Ecto neural progenitor cell (in vitro differentiated cells): ENCODE measurements around the gene CERS3.

ENCODE experiments used
- DNase-seq: peaks from one replicate; pipeline ENCODE4 v3.0.0-alpha.2; 2018; ENCODE audit warnings: low spot score

Gene CERS3

DNA sequence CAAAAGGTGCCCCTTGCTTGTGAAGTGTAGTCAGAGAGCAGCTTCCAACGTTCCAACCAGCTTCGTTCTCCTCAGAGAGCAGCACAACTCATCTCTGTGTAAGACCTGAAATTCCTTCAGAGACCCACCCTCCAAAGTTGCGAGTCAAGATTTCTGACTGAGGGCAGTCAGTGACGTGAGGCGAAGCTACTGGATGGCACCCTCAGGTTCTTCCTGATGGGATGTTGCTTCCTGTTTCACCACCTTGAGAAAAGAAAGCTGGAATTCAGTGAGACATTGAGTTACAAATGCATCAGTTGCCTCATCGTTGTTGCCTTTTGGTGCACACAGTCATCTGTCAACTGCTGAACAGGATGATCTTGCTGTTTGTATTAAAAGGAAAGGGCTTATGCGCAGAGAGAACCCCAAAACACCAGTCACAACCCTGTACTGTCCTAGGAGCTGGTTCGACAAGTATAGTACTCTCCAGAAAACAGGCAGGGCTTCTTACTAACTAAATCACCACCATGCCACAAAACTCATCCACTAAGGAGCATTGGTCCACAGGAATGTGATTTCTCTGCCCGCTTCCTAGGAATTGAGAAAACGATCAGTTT, at the start of gene CERS3:
TSS of gene CERS3 (minus strand) at position 118 of the 596 bp plus-strand sequence. CDS start 27,101 bp downstream, outside the sequence.
- no peak for DNase-seq

DNA sequence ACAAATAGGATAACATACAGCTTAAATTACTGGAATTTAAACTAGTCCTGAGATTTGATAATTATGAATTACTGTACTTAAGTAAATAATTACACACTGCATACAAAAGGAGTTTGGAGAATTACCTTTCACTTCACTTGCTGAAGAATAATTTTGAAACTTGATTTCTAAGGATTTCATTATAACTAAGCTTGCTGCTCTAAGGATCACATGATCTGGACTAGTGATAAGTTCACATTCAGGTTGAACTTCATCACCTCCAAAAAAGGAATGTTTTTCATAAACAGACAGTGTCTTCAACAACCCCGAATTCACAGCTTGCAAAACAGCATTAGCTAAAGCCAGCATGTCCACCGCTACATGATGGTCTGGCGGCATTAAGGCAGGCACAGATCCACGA, 44.8 kb upstream of the CERS3 start:
- no peak for DNase-seq

DNA sequence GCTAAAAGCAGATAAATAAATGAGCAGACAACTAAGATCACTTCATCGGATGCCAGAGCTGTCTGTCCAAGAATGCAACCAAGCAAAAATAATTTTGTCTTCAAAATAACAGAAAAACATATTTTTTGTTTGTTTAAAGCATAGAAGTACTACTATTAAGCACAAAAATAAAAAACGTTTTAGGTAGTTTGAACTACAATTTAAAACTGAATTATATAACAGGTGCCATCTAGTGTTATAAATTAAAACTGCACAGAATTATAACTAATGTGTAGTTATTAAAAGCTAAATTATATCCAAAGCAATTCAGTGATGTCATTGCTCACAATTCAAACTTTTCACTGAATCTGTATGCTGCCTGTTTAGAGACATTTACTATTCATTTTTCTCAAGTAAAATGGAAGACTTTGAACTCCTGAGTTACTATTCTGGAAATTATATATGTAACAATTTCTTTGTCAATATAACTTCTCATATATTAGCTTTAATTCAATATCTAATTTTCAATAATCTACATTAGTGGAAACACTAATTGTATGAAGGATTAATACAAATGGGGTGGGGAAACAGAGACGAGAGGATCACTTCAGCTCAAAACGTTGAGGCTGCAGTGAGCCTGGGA, 43.7 kb upstream of the CERS3 start:
- DNase-seq = no peak

DNA sequence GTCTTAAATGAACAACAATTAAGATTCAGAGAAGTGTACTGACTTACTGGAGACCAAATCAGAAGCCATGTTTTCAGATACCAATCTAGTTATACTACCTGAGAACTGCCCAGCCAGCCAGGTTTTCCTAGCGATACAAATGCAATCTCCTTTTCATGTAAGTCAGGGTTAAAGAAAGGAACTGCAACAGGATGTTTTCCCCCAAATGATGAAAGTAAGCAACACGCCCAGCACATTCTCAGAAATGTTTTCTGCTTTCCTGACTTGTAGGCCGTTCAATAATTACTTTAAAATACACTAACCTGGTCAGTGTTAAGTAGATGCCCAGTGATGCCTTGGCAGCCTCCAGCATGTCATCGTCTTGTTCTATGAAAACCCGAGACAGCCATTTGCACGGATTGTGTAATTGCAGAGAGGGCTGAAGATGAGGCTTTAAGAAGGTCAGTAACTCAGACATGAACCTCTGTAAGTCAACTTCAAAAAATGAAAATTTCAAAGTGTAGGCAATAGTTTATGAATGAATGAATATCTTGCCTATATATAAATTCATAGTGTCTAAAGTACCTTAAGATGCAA, 42.9 kb upstream of the CERS3 start:
- no peak for DNase-seq

DNA sequence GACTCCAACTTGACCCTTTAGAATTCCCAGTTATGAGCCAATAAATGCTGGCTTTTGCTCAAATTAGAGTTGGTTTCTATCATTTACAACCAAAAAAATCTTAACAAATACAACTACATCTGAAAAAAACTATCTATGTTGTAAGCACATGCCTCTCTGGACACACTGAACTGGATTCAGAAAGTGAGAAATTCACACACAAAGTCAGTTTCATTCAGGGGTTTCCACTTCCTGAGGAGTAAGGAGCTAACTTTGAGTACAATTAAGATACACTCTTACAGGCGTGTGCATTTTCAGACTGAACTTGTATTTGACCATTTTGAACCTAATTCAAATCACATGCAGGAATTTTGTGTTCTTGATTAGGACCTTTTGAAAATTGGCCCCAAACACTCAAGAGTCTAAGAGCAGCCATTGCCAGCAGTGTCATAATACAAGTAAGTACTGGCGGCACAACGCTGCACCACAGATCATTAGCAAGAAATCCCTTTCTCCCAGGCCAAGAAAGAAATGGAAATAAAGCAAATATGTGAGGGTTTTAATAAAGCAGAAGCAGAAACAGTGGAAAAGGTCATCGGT, 42.1 kb upstream of the CERS3 start:
- no peak for DNase-seq

DNA sequence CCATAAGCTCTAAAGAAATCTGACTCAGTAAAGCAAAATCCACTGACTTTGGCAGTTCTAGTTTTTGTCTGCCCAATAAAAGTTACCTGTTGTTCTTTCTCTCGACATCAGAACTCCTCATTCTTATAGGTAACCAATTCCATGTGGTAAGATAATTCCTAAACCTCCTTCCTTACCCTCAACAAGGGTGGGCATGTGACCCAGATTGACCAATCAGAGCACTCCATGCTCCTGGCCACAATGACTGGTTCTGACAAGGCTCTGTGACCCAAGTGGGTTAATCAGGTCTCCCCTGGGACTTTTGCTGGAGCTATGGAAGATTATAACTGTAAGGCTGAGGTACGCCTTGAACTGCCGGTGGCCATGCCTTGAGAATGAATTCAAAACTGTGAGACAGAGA, 41.5 kb upstream of the CERS3 start:
- no peak for DNase-seq

DNA sequence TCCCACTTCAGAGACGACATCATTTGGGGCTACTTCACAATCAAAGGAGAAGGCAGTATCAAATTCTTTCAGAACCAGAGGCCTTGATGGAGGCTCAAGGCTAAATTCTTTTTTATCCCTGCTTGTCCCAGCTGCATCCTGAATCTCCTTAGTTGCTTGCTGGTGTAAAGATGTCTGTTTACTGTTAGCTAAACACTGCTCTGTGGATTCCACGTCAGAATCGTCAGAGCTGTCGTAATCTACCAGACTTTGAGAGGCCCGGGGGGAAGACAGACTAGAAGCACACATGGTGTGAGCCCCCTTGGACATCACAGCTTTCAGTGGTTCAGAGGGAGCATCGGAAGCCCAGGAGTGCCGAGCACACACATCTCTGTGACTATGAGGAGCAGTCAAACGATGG, 40.6 kb upstream of the CERS3 start:
- no peak for DNase-seq

DNA sequence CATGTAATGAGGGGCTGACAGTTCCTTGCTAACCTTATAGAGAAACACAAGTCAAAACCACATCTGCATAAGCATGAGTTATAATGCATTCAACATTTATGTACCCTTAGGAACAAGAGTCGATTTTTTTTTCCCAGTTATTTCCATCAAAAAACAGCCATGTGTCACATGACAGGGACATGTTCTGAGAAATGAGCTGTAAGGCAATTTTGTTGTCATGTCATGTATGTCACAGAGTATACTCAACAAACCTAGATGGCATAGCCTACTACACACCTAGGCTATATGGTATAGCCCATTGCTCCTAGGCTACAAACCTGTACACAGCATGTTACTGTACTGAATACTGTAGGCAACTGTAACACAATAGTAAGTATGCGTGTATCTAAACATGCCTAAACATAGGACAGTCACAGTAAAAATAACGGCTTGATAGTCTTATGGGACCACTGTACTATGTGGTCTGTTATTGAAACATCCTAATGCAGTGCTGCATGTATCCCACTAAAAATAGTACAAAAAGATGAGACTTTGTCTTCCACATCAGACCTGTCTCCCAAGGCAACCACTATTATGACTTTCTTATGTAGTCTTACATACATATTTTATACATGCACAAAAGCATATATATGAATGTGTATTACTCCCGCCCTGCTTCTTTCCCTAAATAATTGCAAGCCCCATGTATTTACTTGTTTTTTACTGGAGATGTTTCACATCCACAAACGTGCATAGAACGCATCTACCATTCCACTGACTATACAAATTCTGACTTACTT, 38.3 kb upstream of the CERS3 start:
- no peak for DNase-seq

DNA sequence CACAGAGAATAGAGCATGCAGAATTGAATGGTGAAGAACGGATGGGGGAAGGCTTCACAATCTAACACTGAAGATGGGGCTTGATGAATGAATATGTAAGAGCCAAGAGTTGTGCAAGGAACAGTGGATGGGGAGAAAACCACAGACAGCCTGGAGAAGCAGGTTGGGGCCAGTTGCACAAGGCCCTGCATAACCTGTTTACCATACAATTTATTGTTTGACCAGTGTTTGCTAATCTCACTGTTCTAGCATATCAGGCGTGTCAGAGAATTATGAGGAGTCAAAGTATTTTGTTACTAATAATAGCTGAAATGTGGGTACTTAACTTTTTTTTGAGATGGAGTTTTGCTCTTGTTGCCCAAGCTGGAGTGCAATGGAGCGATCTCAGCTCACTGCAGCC, 36.8 kb upstream of the CERS3 start:
- DNase-seq = no peak

DNA sequence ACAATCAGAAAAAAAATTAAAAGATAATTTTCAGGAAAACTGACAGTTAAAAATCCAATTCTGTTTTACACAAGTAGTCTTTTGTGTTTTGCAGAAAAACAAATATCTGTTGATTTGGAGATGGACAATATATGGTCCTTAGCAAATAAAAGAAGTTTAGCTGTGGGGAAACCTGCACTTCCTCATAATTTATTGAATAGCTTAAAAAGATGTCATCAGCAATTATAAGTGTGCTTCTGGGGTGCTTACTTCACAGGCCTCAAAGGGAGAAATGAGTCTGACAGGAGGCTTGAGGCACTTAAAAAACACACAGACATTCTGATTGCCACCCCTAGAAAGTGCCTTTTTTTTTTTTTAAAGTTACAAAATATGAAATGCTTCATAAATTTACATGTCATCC, 31.6 kb upstream of the CERS3 start:
- DNase-seq = no peak

DNA sequence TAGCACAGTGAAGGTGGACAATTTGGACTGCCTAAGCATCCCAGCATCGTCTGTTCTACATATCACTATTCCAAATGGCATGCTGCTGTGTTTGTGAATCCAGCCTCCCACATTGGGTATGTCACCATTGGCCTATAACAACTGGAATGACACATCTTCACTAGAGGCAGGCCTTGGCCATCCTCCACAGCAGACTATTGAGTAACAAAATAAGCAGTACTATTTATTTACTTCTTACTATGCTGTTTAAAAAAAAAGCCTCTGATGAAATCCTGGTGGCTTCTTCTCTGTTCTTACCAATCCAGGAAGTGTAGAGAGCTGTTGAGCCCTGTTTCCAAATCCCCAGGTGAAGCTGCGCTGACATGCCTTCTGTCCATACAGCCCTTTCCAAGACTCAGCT, 30.6 kb upstream of the CERS3 start:
- DNase-seq = no peak

DNA sequence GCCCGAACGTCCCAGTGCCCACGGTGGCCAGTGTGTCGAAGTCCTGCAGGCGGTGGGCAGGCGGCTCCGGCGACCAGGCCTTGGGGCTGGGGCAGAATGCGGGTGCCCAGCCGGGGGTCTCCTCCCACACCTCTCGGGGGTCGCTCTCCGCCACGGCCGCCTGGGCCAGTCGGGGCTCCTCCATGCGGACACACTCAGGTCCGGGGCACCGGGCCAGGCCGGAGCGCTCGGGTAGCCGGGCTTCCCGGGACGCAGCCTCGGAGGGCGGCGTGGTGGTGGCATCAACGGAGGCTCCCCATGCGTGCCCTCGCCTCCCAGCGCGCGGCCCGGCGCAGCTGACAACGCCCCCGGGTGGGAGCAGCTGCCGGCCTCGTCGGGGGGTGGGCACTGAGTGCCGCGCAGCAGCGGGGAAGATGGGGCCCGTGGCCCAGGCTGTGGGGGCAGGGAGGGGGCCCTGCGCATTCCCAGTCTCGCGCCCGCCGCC, 30.1 kb upstream of the CERS3 start:
- DNase-seq = no peak

DNA sequence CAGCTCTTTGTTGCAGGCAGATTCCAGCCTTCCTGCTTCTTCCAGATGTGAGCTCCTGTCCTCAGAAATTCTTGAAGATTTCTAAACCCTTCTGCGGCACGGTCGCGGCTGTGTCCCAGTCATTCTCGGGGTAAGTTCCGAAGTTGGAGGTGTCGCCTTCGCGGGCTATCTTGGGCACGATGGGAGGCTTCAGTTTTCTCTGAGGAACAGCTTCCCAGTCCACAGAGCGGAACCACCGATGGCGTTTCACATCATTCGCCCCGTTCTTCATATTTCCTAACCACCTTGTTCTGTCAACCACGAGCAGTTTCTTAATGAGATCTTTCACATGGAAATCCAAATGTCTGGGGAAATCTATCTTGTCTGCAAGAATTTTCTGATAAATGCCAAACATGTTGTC, 24.7 kb upstream of the CERS3 start:
- DNase-seq = no peak

DNA sequence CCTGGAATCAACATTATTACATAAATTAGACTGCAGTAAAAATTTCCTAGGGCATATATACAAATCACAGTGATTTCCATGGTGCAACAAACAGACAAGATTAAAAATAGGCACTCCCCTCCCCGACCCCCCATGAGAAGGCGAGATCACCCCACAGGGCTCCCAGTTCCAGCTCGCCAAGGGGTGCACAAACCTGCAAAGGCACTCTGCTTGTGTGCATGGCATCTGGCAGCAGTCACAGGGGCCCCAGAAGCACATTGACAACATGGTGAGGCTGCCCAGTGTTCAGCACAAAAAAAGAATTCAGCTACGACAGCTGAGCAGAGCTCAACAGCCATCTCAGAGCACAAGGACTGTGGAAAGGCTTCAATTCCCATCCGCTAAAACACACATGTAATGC, 19.2 kb upstream of the CERS3 start:
- no peak for DNase-seq

DNA sequence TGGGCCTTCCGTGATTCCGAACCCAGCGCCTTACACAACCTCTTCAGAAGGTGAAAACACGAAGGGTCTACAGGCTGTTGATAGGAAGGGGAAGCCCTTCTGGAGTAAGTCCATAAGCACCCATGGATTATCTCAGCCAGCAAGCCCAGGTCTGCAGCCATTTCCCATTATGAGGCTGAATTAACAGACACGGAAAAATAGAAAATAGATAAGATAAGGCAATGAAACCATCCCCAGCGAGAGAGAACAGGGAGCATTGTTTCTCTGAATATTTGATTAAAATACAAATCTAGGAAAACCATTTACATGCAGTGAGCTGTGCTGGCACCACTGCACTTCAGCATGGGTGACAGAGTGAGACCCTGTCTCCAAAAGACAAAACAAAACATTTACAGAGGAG, 16.2 kb upstream of the CERS3 start:
- DNase-seq = no peak

DNA sequence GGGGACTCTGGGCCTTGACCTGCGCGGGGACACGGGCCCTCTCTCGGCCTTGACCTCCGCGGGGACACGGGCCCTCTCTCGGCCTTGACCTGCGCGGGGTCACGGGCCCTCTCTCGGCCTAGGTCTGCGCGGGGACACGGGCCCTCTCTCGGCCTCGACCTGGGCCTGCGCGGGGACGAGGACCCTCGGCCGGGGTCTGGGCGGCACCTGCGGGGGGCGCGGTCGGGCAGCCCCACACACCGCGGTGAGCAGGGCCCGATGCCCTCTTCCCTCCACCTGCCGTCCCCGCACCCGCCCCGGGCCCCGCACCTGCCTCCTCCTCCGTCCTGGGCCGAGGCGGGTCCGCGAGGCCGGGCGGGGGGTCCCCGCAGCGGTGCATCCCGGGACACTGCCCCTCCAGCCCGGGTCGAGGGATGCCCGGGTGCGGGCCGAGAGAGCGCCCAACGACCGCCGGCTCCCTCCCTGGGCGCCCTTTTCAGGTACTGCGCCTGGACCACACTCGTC, 15.6 kb upstream of the CERS3 start:
- DNase-seq = no peak

DNA sequence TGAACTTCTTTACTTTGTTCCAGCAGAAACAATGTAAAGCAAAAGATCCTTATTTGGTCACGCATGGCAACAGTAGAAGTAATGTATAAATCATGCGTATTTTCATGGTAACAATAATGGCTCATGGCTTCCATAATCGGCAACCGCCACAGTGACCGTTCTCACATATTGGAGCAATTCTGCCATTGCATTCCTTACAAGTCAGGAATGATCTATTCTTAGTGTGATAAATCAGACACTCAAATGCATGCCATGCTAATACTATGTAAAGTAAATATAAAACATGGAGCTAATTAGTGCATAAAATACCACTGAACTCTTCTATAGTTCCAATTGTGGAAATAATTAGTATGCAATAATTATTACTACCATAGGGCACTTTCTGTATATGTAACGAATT, 13.5 kb upstream of the CERS3 start:
- DNase-seq = no peak

DNA sequence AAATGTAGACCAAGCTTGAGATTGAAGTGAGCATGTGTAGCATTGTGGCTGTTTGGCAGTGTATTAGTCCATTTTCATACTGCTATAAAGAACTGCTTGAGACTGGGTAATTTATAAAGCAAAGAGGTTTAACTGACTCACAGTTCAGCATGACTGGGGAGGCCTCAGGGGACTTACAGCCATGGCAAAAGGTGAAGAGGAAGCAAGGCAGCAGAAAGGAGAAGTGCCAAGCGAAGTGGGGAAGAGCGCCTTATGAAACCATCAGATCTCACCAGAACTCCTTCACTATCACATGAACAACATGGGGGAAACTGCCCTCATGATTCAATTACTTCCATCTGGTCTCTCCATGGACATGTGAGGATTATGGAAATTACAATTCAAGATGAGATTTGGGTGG, 8.6 kb upstream of the CERS3 start:
- DNase-seq = no peak

DNA sequence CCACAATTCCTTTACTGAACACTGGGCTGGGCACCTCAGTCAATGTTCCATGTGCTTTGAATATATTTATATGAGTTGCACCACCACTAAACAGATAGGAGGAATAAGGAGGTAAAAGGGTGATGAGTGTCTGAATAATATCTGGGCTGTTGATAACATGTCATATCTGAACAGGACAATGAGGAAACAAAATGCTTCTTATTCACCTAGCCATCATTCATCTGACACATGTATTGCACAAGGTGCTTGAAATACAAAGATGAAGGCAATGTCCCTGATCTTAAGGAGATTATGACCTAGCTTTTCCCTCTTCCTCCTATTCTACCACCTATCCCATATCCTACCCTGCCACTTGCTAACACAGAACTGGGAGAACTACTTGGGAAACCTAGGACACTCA, 8.0 kb upstream of the CERS3 start:
- no peak for DNase-seq

DNA sequence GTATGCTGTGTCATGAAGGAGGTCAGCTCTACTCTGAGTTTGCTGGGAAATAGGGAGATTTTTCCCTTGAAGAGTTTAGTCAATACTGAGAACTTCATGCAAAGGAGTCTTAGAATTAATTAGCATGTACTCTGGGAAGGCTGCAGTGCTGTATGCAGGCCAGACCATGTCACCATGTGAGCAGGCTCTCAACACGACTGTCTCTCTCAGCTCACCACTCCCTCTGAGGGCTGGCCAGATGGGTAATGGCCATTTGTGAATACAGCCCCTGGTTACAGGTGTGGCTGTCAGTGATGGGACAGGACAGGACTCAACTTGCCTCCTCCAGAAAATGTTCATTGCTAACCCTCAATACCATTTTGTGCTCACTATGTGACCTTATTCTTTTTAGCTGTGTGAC, 5.1 kb upstream of the CERS3 start:
- no peak for DNase-seq

DNA sequence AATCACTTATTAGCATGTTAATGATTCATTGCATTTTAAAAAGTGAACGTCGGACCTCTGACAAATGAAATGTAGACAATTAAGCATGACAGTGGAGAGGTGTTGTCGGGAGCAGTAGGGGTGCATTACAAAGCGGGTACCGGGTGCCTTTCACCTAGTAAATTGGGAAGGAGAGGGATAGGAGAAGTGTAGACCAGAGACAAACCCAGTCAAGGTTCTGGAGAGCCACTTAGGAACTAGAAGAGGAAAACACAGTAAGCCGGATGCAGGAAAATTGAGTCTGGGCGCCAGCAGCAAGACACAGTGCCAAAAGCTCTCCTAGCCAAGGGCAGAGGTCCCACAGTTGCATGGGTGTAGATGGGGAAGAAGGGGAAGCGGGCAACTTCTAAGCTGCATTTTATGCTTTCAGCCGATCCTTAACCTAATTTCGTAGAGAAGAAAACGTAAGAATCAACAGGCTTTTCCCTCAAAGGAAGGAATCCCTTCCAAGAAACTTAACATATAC, 3.1 kb upstream of the CERS3 start:
- DNase-seq = no peak

DNA sequence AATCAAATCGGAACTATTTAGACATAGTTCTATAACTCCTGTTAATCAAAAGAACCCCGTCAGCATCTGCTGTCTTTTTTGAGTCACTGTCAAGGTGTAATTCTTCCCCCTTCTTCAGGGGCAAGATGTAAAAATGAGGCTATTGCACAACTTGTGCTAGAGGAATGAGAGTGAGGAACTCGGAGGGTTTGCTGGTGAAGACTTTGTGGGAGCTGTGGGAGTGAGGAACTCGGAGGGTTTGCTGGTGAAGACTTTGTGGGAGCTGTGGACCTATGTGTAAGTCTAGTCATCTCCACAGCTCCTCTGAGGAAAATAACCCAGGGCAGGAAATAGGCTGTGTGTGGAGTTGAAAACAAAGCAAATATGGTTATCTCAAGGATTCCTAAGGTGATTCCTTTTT, 2.5 kb upstream of the CERS3 start:
- no peak for DNase-seq
